ENCODE data around the gene DENND4C.

DENND4C gene

GRCh38 chr9:19408316-19408692, 177.8 kb downstream of the DENND4C start:
- H3K27me3 ChIP-seq (ENCODE audit: insufficient read depth, poor library complexity, severe bottlenecking), result no peaks in the 10 kb centered on the region
- no peak for TF ChIP-seq CTCF (IDR thresholded peaks at IDR 0.05; ENCODE audit: poor library complexity, severe bottlenecking)
- H3K9me3 ChIP-seq (ENCODE audit: severe bottlenecking), result no peaks in the 10 kb centered on the region
- DNase-seq (ENCODE audit: low spot score) (no peak), ATAC-seq (ENCODE audit: low read depth) (no peak; the same call in 2 of the 3 replicates)
- H3K4me1 ChIP-seq (ENCODE audit: insufficient read depth, poor library complexity, severe bottlenecking), result peaks cover 16% of the 10 kb centered on the region
- no peak overlapping the region for H3K27ac ChIP-seq (ENCODE audit: poor library complexity, severe bottlenecking)
- no peaks in the 10 kb centered on the region for H3K36me3 ChIP-seq (ENCODE audit: low read depth)
- peak overlapping the region; percentile 49 for H3K4me3 ChIP-seq (ENCODE audit: severe bottlenecking)

- no peaks in the 10 kb centered on the region for H3K9me3 ChIP-seq (ENCODE audit: severe bottlenecking)
- H3K4me3 ChIP-seq (ENCODE audit: severe bottlenecking), result peak within 1 kb of the TSS; percentile 49
- H3K27ac ChIP-seq (ENCODE audit: poor library complexity, severe bottlenecking), result no peak within 1 kb of the TSS
- H3K4me1 ChIP-seq (ENCODE audit: insufficient read depth, poor library complexity, severe bottlenecking), result peaks cover 16% of the 10 kb centered on the region
- H3K27me3 ChIP-seq (ENCODE audit: insufficient read depth, poor library complexity, severe bottlenecking), result no peaks in the 10 kb centered on the region
- ATAC-seq (ENCODE audit: low read depth), result peak; percentile 82
- DNase-seq (ENCODE audit: low spot score), result peak; percentile 90
- TF ChIP-seq CTCF (IDR thresholded peaks at IDR 0.05; ENCODE audit: poor library complexity, severe bottlenecking), result peak; percentile 8
- no peaks in the 10 kb centered on the region for H3K36me3 ChIP-seq (ENCODE audit: low read depth)
These were observed 178.4 kb downstream of the DENND4C start, which contains the start of gene ACER2 for GRCh38 chr9:19408693-19409400. Gene ACER2, plus strand, starts transcription at chr9:19409009. Its CDS starts 76 bp downstream, at chr9:19409085.

- H3K27me3 ChIP-seq (ENCODE audit: insufficient read depth, poor library complexity, severe bottlenecking), result no peaks in the 10 kb centered on the region
- ATAC-seq (ENCODE audit: low read depth) (peak; percentile 34; the same call in 2 of the 3 replicates), DNase-seq (ENCODE audit: low spot score) (no peak)
- no peaks in the 10 kb centered on the region for H3K9me3 ChIP-seq (ENCODE audit: severe bottlenecking)
- peaks cover 11% of the 10 kb centered on the region for H3K4me1 ChIP-seq (ENCODE audit: insufficient read depth, poor library complexity, severe bottlenecking)
- no peak overlapping the region for H3K27ac ChIP-seq (ENCODE audit: poor library complexity, severe bottlenecking)
- peak overlapping the region; percentile 49 for H3K4me3 ChIP-seq (ENCODE audit: severe bottlenecking)
- H3K36me3 ChIP-seq (ENCODE audit: low read depth), result no peaks in the 10 kb centered on the region
- no peak for TF ChIP-seq CTCF (IDR thresholded peaks at IDR 0.05; ENCODE audit: poor library complexity, severe bottlenecking)
These were observed 179.1 kb downstream of the DENND4C start for GRCh38 chr9:19409401-19410194.

- H3K4me1 ChIP-seq (ENCODE audit: insufficient read depth, poor library complexity, severe bottlenecking), result peaks cover 5% of the 10 kb centered on the region
- H3K9me3 ChIP-seq (ENCODE audit: severe bottlenecking), result no peaks in the 10 kb centered on the region
- TF ChIP-seq CTCF (IDR thresholded peaks at IDR 0.05; ENCODE audit: poor library complexity, severe bottlenecking), result no peak
- ATAC-seq (ENCODE audit: low read depth) (no peak), DNase-seq (ENCODE audit: low spot score) (no peak)
- no peaks in the 10 kb centered on the region for H3K36me3 ChIP-seq (ENCODE audit: low read depth)
- no peak overlapping the region for H3K27ac ChIP-seq (ENCODE audit: poor library complexity, severe bottlenecking)
- no peaks in the 10 kb centered on the region for H3K27me3 ChIP-seq (ENCODE audit: insufficient read depth, poor library complexity, severe bottlenecking)
- H3K4me3 ChIP-seq (ENCODE audit: severe bottlenecking), result no peak overlapping the region
These were observed 179.7 kb downstream of the DENND4C start for GRCh38 chr9:19410195-19410503.
